ENCODE data around the gene RBM20. TPM values are rescaled to one million over a fixed set of nuclear protein-coding genes. Genes with fewer than 3 reads are reported as not detected.
A peak's percentile ranks its signal among the peaks of the same experiment; 100 is the strongest.
"Not testable (repeated sequence)": the region's sequence is repeated elsewhere in the genome, so short reads cannot be mapped to it uniquely, and the experiment has no call there.

Gene RBM20
- total RNA-seq, 1 experiment from 2014 or later = 0.24 TPM

DNA sequence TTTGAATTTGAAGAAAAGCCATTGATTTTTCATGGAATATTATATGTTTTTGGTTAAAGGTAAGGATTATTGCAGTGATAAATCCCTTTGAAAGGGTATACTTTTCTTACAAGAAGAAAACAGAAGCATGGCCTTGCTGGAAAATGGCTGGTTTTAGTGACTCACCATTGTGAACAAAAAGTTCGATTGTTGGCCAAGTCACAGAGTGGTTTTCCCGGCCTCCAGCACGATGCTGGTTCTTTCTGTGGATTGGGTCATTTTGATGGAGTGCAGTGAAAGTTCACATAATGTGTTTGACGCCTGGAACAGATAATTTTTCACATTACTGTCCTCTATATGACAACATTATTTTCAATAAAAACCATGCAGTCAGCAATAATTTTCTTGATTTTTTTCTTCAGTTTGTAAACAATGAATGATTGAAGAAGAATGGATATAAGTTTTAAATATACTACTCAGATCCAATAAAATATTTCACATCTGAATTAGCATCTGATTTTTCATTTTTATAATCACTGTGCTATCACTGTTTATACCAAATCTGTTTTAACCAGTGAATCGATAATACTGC is 60.9 kb downstream of the RBM20 start:
- no peak for DNase-seq (ENCODE audit: low spot score)

DNA sequence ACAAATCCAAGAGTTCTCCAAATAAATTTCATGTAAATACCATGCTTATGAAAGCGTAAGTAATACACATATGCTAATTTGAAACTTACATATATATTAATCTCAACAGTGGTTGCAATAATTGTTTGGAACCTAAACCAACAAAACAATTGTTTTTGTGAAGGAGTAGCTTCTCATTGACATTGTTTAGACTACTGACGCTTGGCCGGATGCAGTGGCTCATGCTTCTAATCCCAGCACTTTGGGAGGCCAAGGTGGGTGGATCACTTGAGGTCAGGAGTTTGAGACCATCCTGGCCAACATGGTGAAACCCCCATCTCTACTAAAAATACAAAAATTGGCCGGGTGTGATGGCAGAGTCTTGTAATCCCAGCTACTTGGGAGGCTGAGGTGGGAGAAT is 61.5 kb downstream of the RBM20 start:
- DNase-seq (ENCODE audit: low spot score) = not testable (repeated sequence)

DNA sequence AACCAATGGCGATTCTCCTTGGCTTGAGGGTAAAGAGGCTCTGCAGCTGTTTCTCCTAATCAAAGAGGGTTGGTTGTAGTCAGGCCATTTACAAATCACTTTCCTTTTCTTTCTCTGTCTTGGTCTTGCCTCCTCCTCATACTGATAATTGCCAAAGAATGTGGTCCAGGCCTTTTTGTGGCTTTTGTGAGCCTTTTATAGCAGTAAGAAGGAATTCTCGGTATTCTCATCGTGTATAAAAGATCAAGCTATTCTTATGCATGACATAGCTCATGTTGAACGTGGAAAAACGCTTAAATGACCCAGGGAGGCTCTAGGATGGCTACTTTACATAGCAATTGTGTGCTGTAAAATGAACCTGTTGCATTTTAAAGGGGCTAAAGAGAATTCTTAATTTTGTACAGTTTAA is 62.6 kb downstream of the RBM20 start:
- peak; percentile 89 for DNase-seq (ENCODE audit: low spot score)

DNA sequence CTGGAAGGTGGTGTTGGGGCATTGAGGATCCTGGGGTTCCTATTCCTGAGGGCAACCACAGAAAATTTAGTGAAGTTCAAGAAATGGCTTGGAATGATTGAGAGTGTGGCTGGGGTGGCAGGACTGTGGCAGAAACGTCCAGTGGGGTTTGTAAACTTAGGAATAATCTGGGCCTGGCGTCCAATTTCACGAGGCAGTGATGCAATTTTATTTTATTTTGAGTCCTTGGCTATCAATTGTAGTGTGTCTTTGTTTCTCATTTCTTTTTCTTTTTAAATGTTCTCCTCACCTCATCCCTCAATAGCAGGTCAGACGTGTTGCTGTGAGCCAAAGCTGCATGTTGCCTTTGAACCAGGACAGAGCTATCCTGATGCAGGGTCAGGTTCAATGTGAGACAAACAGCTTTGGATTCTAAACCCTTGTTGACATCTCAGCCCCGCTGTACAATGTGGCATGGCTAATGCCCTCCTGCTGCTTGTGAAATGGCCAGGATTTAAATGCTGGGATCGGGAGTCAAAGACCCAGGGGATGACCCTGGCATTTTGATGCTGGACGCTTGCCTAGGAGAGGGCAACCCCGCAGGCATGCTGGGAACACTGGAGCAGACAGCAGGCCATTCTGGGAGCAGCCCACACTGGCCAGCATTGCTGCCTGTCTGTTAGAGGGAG is 64.8 kb downstream of the RBM20 start:
- no peak for DNase-seq (ENCODE audit: low spot score)

DNA sequence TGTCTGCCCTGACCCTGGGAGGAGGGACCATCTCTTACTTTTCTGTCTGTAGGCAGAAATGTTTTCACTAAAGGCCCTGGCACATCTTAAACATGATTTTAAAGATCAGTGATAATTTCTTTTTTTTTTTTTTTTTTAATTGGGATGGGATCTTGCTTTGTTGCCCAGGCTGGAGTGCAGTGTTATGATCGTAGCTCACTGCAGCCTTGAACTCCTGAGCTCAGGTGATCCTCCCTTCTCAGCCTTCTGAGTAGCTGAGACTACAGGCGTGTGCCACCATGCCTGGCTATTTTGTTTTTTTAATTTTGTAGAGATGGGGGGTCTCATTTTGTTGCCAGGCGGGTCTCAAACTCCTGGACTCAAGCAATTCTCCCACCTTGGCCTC is 65.3 kb downstream of the RBM20 start:
- no peak for DNase-seq (ENCODE audit: low spot score)

DNA sequence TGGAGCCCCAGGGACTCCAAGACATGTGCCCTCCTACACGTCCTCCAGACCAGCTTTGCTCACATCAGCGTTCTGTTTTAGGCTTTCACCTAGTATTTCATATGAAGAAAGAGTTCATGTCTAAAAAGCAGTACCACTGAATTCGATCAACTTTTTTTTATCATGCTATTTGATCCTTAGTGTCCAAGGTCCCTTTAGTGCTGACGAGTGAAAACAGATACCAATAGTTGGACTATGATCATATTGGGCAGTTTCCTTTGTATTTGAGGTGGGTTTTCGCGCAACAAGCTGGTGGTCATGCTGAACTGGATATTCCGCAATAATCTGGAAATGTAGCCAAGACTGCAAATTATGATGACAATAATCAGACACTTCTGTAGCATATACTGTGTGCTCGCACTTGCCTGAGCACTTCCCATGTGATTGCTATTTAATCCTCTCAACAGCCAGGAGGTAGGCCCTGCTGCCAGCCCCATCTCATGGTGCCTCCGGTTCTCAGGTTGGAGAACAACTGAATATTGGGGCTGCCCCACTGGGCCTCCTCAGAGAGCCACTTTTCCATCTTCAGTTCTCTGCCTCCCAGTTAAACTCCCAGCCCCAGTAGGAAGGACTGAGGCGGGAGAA is 65.9 kb downstream of the RBM20 start:
- DNase-seq (ENCODE audit: low spot score) = no peak

DNA sequence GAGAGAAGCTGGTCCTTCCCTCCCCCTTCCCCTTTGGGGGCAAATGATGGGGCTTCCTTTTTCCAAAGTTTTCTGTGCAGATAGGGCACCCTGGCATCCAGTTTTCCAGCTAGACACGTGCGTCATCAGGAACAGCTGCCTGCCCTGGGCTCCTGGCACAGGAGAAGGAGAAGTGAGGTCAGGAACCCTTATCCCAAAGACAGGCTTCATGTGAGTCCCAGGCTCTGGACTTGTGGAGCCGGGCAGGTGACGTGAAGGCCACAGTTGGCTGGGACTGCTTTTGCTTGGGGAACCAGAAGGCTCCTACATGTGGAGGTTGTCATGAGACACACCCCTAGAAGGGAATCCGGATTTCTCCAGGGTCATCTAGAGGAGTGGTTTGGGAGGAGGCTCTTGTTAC is 66.5 kb downstream of the RBM20 start:
- DNase-seq (ENCODE audit: low spot score) = no peak

DNA sequence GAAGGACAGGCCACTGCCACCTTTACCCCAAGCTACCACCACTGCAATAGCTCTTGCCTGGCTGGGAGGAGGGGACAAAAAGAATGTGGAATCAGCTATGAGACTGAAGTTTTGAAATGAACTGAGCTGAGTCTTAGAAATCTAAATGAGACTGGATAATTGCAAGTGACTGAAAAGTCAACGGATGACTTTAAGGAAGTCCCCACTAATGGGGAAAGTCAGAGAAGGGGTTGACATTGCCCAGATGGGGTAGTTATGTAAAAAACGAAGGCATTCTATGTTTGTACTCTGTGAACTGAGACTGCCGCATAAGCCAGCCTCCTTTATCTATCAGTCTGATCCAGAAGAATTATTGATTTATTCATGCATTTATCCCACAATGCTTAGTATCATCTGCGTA is 67.2 kb downstream of the RBM20 start:
- no peak for DNase-seq (ENCODE audit: low spot score)

DNA sequence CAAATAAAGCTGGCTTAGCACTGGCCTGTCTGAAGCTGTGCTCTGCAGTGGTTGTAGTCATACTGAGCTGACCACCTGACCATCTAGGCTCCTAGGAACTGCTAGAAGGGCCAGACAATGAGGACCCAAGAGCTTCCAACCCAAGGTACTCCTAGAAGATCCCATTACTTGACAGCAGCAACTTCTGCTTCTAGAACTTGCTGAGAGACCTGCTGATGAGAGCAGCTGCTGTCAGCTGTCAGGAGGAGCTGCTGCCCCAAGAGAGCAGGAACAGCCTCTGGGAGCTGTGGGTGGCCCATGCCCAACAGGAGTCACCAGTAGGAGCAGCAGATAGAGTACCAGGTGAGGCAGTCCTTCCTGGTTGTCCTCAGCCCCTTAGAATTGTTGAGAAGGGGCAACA is 70.2 kb downstream of the RBM20 start:
- no peak for DNase-seq (ENCODE audit: low spot score)

DNA sequence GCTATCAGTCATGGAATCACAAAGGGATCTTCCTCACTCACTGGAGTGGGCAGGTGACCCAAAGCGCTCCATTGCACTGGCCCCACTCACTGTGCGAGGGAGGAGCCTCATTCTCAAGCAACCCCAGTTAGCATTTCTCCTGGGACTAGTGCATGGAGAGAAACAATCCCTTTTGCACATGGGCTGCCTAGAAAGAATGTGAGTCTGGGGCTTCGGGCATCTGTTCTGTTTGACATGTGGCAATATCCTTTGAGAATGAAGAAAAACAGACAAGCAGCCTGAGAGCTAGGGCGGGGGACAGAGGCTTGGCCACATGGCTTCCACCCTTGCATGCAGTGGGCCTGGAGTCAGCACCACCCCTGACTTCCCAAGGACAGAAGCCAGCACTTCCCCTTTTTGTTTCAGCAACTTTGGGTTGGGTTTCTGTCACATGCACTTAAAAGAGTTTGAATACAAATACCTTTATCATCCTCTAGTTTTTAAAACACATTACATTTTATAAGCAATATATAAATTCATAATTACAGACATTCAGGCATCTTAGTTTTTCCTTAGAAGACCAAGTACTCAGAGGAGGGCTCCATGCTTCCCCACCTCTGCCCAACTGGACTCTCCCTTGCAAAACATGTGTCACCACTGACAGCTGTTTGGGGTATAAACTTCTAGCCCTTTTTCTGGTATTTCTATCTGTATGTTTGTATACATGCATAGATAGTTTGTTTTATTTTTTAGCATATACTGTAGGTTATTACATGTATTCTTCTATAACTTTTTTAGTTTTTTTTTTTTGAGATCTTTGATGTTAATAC is 73.8 kb downstream of the RBM20 start:
- DNase-seq (ENCODE audit: low spot score) = no peak

DNA sequence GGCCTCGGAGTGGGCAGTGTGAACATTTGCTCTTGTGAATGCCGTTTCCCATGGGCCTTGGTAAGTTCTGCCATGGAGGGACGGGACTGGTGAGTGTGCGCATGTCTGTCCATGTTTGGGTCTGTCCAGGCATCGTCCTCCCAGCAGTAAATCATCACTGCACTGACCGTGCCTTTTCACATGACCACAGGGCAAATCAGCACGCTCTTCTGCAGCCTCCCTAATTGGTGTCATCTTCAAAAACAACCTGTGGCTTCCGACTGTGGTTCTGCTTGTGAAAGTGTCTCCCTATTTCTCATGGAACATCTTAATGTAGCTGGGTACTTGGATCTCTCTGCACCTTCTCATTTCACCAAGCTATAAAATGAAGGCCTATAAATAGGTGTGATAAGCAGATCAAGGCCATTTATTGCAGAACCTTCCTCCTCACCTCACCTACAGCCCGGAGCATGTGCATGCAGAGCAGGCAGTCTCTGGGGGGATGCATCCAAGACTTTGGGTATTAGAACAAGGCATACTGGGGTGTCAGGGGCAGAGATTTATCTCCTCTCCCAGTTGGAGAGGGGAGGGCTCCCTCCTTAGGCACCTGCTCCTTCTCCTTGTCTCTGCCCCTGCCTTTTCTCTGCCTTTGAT is 77.4 kb downstream of the RBM20 start:
- no peak for DNase-seq (ENCODE audit: low spot score)

DNA sequence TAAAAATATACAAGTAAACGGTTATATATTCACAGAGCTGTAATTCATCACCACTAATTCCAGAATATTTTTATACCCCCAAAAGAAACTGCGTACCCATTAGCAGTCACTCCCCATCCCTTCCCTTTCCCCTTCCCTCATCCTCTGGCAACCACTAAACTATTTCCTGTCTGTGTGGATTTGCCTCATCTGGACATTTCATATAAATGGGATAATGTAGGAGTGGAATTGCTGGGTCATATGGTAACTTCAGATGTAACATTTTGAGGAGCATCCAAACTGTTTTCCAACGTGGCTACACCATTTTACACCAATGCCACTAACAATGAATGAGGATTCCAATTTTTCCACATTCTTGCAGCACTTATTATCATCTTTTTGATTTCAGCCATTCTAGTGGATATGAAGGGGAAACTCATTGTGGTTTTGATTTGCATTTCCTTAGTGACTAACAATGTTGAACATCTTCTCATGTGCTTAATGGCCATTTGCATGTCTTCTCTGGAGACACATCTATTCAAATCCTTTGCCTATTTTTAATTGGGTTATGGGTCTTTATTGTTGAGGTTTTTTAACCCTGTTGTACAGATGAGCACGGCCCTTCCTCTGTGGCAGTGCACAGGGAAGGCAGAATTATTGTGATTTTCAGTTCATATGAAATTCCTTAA is 79.2 kb downstream of the RBM20 start:
- no peak for DNase-seq (ENCODE audit: low spot score)

DNA sequence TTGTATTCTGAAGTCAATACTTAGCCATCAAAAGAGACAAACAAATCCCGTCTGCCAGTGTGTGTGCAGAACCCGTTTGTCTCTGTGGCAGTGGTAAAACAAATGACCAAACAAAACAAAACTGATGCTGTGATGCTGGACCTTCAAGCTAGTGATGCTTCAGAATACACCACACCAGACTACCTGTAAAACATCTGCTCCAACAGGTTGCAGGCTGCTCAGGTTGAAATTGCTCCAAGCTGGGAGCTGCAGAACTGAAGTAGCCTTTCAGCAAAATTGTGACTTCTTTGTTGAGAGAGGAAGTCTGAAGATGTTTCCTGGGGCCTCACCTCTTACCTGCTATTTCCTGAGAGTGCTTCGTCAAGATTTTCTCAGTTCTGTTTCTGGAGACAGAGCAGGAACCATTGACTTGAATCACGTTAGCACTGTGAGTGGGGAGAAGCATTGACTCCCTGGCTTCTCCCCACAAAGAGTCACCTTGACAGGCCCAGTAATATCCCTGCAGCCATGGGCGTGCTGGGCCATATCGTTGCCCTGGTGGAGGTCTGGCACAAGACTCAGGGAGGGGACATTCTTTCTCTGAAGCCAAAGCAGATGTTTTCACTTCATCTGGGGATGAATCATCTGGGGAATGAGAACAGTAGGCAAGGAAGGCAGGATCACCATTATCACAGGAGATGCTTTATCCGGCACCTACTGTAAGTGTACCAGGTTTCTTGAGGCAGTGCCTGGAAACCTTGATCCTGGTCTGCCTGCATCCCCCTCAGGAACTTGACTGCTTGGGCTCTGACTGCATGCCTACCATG is 80.2 kb downstream of the RBM20 start:
- no peak for DNase-seq (ENCODE audit: low spot score)

DNA sequence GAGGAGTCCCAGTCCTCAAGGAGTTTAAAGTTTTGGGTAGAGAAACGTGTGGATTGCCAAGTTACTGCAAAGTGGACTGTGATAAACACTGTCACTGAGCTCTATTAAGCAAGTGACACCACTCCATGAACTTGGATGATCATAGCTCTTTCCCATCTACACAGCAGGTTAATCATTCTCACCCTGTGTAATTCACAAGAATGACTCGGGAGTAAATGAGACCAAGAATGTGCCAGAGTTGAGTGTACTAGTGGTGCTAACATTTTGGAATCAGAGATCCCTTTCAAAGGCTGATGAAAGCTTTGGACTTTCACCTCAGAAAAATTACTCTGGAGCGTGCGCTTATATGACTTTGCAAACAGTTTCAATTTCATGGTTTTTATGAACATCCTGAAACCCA is 80.8 kb downstream of the RBM20 start:
- no peak for DNase-seq (ENCODE audit: low spot score)

DNA sequence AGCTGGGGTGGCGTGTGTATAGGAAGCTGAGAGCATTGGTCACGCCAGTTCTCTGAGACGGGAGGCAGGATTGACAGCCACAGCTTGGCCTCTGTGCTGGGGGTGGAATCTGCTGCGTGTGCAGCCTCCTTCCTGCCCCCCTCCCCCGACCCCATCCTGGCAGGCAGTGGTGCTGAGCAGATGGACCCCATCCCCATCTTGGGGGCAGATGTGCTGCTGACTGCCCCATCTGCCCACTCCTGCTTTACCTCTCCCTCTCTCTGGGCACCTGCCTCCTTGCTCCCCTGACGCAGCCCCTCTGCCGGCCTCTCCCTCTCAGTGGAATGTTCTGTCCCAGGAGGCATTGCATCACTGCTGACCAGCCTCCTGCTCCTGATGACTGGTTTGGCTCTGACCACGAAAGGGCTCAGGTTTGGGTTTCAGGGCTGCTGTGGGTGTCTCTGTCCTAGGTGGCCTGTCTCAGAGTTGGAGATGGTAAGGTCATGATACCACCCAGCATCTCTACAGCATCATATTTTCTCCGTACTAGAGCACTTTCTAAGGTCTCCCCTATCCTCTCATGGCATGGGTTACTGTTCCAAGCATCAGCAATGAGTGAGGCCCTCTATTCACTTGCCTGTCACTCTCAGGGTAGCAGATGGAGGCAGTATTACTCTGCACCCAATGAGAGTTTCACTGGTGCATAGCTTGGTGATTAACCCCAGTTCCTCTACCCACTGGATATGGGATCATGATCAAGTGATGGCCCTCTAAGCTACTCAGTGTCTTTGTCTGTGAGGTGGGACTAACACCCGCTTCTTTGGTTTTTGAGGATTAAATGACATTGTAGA is 81.9 kb downstream of the RBM20 start:
- DNase-seq (ENCODE audit: low spot score) = no peak

DNA sequence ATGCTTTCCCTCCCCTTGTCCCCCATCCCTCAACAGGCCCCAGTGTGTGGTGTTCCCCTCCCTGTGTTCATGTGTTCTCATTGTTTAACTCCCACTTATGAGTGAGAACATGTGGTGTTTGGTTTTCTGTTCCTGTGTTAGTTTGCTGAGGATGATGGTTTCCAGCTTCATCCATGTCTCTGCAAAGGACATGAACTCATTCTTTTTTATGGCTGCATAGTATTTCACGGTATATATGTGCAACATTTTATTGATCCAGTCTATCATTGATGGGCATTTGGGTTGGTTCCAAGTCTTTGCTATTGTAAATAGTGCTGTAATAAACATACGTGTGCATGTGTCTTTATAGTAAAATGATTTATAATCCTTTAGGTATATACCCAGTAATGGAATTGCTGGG is 83.6 kb downstream of the RBM20 start:
- not testable (repeated sequence) for DNase-seq (ENCODE audit: low spot score)

DNA sequence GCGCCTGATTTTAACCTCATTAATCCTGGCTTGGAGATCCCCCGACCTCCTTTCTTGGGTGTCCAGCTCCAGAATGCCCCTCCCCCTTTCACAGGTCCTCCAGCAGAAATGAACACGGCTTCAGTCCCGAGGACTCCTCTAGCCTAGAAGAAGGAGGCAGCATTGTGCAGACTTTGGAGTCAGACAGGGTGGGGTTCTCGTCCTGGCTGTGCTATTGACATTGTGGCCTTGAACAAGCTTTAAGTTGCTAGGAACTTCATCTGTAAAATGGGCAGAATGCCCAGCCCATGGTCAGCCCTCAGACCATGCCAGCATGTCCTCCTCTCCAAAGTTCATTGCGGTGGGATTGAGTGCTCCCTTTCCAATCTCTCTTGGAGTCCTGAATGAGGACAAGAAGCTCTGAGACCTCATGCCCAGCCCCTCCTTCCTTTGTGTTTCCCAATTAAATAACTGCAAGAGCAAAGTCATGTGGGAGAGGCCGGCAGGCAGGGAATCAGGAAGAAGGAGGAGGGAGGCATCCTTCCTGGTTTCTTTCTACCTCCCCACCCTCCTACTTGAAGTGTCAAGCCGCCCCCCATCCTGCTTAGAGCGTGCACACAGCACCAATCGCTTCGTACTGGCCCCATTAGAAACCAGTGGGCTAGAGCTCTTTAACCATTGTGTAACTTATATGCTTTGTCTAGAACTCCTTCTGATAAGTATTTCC is 86.4 kb downstream of the RBM20 start:
- DNase-seq (ENCODE audit: low spot score) = no peak

DNA sequence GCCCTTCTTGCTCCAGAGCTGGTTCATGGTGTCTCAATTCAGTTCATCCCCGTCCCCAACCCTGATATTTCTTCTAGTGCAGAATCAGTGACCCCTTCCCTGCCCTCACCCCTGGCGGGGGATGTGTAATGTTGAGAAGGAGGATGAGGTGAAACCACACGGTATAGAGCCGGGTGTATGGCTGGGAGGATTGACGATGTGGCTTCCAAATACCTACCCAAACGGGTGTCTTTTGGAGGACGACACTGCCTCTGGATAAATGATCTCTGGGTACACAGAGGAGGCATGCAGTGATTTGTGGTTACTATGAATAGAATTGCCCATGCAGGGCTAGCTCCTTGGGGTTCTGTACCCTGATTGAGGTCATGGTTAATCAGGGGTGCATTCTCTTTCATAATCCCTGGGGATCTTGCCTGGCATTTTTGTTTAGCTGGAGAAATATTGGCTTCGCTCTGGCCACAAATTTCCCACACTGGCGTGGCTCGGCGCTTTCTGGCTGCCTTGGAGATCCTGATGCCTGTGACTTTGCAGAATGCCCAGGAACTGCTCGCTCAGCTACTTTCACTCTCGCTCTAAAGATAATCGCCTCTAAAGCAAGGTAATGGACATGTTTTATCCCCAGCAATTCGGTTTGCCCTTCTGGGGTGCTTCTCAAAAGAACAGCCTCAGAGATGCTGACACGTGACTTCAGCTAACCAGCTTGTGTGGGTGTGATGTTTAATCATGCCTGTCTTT is 89.2 kb downstream of the RBM20 start:
- DNase-seq (ENCODE audit: low spot score) = peak; percentile 51

DNA sequence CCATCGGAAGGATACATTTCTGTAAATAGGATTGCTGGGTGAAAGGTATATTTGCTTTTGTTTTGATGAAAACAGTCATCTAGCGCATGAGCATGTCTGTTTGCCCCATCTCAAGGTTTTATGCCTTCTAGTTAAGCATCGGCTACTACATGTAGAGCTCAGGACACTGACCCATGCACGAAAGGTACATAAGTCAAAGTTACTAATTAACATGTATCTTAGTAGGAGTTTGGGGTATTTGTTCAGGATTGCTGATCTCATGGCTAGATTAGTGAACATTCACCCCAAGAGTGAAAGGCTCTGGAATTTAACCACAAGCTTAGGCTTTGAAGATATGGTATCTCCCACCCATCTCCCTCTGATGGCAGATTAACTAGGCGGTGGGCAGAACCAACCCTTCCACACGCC is 91.5 kb downstream of the RBM20 start:
- DNase-seq (ENCODE audit: low spot score) = no peak

Data from A172 (cell line).